Measurements from ENCODE around the gene OR2A25.

Gene OR2A25

GRCh38 chr7:144024213-144024612 is 45.4 kb upstream of the OR2A25 start:
- TF ChIP-seq POLR2AphosphoS5 (IDR thresholded peaks at IDR 0.05; ENCODE audit: low read depth, low read length) (no peak), FOXP2 (optimal IDR thresholded peaks at IDR 0.05; ENCODE audit: borderline replicate concordance, extremely low read depth, extremely low read length, insufficient read depth) (no peak), TAF1 (IDR thresholded peaks at IDR 0.05; ENCODE audit: borderline replicate concordance, insufficient read depth, low read length) (no peak), REST (IDR thresholded peaks at IDR 0.05; ENCODE audit: insufficient read depth in 1 of 2, low read depth in 2 of 2, low read length in 2 of 2) (no peak), SIN3A (IDR thresholded peaks at IDR 0.05; ENCODE audit: borderline replicate concordance, insufficient read depth, low read length) (no peak)

- no peak for TF ChIP-seq REST (IDR thresholded peaks at IDR 0.05; ENCODE audit: insufficient read depth in 1 of 2, low read depth in 2 of 2, low read length in 2 of 2)
- no peak for TF ChIP-seq POLR2AphosphoS5 (IDR thresholded peaks at IDR 0.05; ENCODE audit: low read depth, low read length)
- no peak for TF ChIP-seq TAF1 (IDR thresholded peaks at IDR 0.05; ENCODE audit: borderline replicate concordance, insufficient read depth, low read length)
- TF ChIP-seq FOXP2 (optimal IDR thresholded peaks at IDR 0.05; ENCODE audit: borderline replicate concordance, extremely low read depth, extremely low read length, insufficient read depth): no peak
- no peak for TF ChIP-seq SIN3A (IDR thresholded peaks at IDR 0.05; ENCODE audit: borderline replicate concordance, insufficient read depth, low read length)
Measured at GRCh38 chr7:144026203-144026883, 43.3 kb upstream of the OR2A25 start.

DNA sequence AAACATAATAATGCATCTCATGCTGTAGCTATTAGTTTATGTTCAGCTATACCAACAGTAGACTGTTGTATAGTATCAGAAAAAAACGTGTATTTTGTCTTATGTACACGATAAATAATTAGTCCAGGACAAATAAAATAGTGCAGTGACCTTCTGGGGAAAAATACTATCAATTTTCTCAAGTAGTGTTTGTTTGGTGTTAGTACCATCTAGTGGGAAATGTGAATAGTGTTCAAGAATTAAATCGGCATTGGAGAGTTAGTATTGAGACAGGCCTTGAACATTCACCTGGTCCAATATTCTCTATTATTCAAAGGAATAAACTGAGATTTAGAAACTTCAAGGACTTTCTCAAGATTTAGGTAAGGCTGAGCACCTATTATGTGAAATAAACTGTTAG is 42.5 kb upstream of the OR2A25 start:
- TF ChIP-seq POLR2AphosphoS5 (IDR thresholded peaks at IDR 0.05; ENCODE audit: low read depth, low read length) (no peak), FOXP2 (optimal IDR thresholded peaks at IDR 0.05; ENCODE audit: borderline replicate concordance, extremely low read depth, extremely low read length, insufficient read depth) (no peak), REST (IDR thresholded peaks at IDR 0.05; ENCODE audit: insufficient read depth in 1 of 2, low read depth in 2 of 2, low read length in 2 of 2) (no peak), TAF1 (IDR thresholded peaks at IDR 0.05; ENCODE audit: borderline replicate concordance, insufficient read depth, low read length) (no peak), SIN3A (IDR thresholded peaks at IDR 0.05; ENCODE audit: borderline replicate concordance, insufficient read depth, low read length) (no peak)

DNA sequence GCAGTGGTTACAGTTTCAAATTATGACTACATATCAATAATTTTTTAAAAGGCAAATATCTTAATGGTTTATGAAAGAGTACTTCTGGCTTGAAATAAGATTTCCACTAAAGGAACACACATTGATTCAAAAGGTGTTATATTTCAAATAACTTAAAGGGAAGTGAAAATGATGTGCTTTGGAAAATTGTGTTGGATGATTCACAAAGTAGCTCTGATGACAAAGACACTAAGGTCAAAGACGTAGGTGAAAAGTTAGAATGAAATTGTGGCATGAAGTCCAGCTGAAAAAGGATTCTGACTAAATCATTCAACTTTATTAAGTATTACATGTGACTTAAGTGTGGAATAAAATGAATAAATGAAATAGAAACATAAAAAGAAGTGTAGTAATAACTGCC is 41.6 kb upstream of the OR2A25 start:
- TF ChIP-seq TAF1 (IDR thresholded peaks at IDR 0.05; ENCODE audit: borderline replicate concordance, insufficient read depth, low read length): no peak
- TF ChIP-seq REST (IDR thresholded peaks at IDR 0.05; ENCODE audit: insufficient read depth in 1 of 2, low read depth in 2 of 2, low read length in 2 of 2): no peak
- no peak for TF ChIP-seq POLR2AphosphoS5 (IDR thresholded peaks at IDR 0.05; ENCODE audit: low read depth, low read length)
- no peak for TF ChIP-seq FOXP2 (optimal IDR thresholded peaks at IDR 0.05; ENCODE audit: borderline replicate concordance, extremely low read depth, extremely low read length, insufficient read depth)
- no peak for TF ChIP-seq SIN3A (IDR thresholded peaks at IDR 0.05; ENCODE audit: borderline replicate concordance, insufficient read depth, low read length)

Data from PFSK-1 (cell line).